ENCODE measurements around the gene FBXW11.

DNA sequence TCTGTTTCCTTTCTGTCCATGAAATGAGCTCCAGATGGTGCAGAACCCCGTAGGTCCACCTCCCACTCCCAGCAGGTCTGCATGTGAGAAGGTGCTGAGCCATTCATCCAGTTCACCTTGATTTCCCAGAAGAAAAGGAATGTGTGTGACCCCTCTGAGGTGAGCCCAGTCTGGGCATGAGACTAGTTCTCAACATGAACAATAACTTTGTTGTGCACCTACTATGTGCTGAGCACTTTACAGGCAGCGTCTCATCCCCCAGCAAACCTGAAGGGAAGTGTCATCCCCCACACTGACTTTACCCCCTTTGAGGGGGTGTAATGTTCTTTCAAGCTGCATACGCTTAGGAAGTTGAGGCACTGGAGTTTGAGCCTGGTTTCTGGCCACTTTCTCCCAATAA lies 159.4 kb downstream of the FBXW11 start:
- TF ChIP-seq, protein P1, sequence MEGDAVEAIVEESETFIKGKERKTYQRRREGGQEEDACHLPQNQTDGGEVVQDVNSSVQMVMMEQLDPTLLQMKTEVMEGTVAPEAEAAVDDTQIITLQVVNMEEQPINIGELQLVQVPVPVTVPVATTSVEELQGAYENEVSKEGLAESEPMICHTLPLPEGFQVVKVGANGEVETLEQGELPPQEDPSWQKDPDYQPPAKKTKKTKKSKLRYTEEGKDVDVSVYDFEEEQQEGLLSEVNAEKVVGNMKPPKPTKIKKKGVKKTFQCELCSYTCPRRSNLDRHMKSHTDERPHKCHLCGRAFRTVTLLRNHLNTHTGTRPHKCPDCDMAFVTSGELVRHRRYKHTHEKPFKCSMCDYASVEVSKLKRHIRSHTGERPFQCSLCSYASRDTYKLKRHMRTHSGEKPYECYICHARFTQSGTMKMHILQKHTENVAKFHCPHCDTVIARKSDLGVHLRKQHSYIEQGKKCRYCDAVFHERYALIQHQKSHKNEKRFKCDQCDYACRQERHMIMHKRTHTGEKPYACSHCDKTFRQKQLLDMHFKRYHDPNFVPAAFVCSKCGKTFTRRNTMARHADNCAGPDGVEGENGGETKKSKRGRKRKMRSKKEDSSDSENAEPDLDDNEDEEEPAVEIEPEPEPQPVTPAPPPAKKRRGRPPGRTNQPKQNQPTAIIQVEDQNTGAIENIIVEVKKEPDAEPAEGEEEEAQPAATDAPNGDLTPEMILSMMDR (IDR thresholded peaks at IDR 0.05), result no peak
- TF ChIP-seq POLR2A (IDR thresholded peaks at IDR 0.05), result no peak
